Ureter (tissue), 1 donor: ENCODE measurements around the gene NF1. TPM values are rescaled to one million over a fixed set of nuclear protein-coding genes. Genes with fewer than 3 reads are reported as not detected.
"Not testable (repeated sequence)": the region's sequence is repeated elsewhere in the genome, so short reads cannot be mapped to it uniquely, and the experiment has no call there.

Experiments used
- DNase-seq: peaks from one replicate; pipeline ENCODE4 v3.0.0-alpha.2; 2020; ENCODE audit warnings: low spot score
- total RNA-seq: library from RNA; stranded (reverse); gene quantifications from one replicate; pipeline ENCODE4 v1.2.4, GENCODE V29; 2023
- donor health status: DM: yes; HTN: yes; CAD: no.

Gene NF1
- total RNA-seq, 1 donor from 2014 or later = 112 TPM

- DNase-seq = no peak
These were observed 16.5 kb upstream of the NF1 start for GRCh38 chr17:31078290-31078689.

GRCh38 chr17:31079731-31080130 lies 15.0 kb upstream of the NF1 start:
- no peak for DNase-seq

DNA sequence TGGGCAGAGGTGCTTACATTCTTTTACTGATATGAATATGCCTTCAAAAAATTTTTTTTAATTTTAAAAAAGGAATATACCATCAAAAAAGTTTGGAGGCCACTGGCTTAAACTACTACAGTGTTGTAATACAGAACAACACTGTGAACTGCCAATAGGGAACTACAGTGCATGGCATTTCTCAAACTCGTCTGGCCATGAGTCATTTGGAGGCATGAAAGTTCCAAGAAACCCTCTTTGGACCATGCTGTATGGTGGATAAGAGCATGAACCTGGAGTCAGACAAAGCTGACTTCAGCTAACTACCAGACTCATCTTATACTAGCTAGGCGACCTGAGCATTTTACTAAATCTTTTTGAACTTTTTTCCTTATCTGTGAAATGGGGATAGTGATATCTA lies 9.2 kb upstream of the NF1 start:
- DNase-seq = no peak

- DNase-seq = no peak
These were observed 5.3 kb upstream of the NF1 start for GRCh38 chr17:31089471-31089870.

DNA sequence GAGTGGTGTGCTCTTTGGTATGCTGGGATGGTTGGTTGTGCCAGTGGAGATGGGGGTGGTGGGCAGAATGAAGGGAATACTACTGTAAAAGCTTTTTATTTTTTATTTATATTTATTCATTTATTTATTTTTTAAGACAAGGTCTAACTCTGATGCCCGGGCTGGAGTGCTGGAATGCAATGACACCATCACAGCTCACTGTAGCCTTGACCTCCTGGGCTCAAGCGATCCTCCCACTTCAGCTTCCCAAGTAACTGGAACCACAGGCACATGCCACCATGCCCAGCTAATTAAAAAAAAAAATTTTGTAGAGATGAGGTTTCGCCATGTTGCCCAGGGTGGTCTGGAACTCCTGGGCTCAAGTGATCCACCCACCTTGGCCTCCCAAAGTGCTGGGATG lies 4.1 kb upstream of the NF1 start:
- not testable (repeated sequence) for DNase-seq

GRCh38 chr17:31092475-31093064 lies 2.2 kb upstream of the NF1 start:
- DNase-seq = no peak

DNA sequence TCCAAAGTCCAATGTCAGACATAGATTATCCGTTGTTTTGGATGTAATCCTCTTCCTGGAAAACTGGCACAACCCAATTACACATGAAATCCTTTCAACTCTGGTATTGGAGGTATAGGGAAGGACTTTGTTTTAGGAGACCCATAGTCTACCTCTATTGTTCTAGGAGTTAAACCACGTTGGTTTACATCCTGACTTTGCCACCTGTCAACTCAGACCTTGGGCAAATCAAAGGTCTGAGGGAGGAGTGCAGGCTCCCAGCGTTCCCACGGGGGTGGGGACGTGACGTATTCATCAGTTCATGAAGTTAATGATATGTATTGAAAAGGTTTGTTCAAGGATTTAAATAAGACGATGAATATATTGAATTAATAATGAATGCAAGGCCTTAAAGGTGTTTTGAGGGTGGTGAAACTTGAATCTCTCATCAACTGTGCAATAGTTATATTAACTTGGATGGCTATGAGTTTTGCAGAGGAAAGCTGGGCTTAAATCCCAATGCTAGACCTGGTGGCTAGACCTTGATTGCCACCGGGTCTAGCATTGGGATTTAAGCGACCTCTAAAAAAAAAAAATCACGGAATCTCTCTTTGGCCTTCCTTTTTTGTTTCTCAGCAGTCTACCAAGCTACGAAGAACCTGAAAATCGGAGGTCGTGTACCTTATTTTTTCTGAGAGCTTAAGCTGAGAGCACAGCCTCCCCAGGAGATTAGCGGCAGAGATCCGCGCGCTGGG lies 744 bp upstream of the NF1 start:
- DNase-seq = no peak

DNA sequence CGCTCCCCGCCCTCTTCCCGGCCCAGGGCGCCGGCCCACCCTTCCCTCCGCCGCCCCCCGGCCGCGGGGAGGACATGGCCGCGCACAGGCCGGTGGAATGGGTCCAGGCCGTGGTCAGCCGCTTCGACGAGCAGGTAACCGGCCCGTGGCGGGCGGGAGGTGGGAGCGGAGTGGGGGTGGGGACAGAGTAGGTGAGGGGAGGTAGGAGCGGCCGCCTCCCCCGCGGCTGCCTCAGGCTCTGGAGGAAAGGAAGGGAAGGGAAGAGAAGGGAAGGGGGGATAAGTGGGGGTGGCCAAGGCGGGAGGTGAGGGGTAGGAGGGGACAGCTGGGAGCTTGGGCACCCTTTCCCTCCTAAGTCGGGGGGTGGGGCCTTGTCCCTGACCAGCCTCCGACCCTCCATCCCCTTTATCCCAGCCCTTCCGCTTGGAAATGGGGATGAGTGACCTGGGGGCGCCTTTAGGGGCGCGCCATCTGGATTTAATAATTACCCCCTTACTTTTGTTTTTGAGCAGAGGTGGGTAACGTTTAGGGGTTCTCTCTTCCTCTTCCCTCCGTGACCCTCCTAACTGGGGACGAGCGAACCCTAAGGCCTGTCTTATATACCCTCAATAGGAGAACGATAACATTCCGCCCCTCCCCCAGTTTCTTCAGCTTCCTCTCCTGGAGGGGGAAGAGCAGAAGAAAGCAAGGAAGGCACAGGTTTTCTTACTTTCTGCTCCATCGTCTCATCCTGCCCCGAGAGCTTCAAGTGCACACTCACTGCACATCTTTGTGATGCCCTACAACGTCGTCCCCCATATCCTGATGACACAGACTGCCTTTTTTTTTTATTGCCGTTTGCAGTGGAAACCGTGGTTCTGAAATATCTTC lies 694 bp downstream of the NF1 start:
- DNase-seq = peak; percentile 63

- no peak for DNase-seq
These were observed 1.3 kb downstream of the NF1 start for GRCh38 chr17:31096106-31096436.

DNA sequence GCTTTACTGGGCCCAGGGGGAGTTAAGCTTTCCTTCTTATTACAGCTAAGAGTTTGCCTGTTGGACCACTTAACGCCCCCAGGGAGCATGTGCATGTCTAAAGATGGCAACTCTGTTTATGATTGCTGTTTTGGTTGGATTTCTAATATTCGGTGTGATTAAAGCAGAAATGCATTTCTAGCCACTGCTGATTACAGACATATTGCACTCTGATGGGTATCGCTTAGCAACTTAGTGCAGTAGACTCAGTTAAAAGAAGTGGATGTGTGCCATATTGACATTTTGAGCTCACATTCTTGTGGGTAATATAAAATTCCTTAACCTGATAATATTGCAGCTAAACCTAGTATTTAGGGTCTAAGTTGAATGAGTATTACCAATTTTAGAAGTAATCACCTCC lies 4.2 kb downstream of the NF1 start:
- DNase-seq = no peak

DNA sequence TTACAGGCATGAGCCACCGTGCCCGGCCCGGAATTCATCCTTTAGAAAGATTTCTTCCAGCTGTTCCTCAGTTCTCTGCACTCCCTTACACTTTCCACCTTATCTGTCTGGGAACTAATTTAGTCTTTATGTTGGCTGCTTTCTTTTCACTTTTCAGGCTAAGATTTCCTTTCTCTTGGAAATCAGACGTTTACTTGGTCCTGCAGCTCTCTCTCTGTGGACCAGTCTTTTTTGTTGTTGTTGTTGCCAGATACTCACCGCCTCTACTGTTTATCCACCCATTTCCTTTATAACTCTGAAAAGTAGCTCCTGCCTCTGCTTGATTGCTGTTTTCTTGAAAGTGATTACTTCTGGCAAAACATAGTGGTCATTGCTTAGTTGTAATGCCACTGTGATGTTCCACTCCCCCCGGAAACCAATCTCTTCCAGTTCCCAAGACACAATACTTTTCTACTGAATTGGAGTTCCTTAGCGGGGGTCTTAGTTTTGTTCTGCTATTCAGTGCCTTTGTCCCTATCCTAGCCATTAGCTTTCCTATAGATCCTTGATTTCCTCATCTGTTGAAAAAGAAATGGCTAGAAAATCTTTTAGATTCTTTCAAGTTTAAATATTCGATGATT lies 6.2 kb downstream of the NF1 start:
- DNase-seq = no peak

DNA sequence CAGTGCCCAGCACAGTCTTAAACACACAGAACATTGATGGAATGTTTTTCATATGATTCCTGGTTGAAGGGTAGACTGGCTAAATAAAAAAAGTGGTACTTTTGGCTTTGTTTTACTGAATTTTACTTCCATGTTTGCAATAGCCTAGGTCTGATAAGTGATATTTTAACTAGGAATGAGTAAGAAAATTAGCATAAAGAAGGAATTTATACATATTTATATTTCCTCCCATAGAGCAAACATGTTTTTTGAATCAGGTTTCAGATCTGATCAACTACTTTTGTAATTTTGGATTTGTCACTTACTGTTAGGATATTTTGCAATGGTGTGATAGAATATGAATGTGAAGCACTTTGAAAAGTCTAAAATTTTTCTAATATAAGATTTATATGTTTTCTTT lies 7.2 kb downstream of the NF1 start:
- no peak for DNase-seq

DNA sequence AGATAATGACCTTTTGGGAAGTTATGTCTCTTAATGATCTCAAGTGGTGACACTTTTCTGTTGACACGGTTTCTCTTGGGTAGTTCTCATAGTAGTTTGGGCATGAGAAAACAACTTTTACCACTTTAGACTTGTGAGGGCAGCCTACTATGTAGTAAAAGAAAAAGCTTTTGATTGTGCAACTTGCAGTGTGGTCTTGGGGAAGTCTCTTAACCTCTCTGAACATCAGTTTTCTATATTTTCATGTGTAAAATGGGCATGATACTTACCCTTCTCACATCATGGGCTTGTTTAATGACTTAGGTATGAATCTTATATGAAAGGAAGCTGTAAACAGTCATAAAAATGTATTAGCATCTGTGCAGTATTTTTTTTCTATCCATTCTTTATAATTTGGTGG lies 11.2 kb downstream of the NF1 start:
- no peak for DNase-seq

- no peak for DNase-seq
These were observed 16.4 kb downstream of the NF1 start for GRCh38 chr17:31111183-31111582.

DNA sequence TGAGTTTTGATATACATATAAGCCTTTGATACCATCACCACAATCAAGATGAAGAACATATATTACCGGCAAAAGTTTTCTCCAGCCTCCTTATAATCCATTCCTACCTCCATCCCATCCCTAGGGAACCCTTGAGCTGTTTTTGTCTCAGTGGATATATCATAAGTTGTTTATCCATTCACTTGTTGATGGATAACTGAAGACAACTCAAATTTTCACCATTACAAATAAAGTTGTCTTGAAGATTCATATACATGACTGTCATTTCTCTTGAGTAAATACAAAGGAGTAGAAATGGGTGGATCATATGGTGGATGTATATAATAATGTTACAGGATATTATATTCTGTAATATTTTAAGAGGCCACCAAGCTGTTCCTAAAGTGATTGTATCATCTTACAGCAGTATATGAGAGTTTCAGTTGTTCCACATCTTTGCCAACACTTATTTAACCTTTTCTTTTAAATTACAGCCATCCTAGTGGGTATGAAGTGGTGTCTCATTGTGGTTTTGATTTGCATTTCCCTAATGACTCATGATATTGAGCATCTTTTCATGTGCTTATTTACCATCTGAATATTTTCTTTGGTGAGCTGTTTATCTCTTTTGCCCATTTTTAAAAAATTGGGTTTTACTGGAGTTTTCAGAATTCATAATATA lies 17.4 kb downstream of the NF1 start:
- DNase-seq = no peak

DNA sequence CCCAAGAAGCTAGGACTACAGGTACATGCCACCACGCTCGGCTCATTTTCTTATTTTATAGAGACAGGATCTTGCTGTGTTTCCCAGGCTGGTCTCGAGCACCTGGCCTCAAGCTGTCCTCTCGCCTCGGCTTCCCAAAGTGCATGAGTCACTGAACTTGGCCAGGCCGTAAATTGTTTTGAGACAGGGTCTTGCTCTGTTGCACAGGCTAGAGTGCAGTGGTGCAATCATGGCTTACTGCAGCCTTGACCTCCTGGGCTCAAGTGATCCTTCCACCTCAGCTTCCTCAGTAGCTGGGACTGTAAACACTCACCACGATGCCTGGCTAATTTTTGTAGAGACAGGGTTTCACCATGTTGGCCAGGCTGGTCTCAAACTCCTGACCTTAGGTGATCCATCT lies 18.6 kb downstream of the NF1 start:
- DNase-seq = not testable (repeated sequence)

- no peak for DNase-seq
These were observed 19.2 kb downstream of the NF1 start for GRCh38 chr17:31113939-31114338.

- DNase-seq = no peak
These were observed 20.3 kb downstream of the NF1 start for GRCh38 chr17:31114956-31115555.

- no peak for DNase-seq
These were observed 21.4 kb downstream of the NF1 start for GRCh38 chr17:31116167-31116566.

DNA sequence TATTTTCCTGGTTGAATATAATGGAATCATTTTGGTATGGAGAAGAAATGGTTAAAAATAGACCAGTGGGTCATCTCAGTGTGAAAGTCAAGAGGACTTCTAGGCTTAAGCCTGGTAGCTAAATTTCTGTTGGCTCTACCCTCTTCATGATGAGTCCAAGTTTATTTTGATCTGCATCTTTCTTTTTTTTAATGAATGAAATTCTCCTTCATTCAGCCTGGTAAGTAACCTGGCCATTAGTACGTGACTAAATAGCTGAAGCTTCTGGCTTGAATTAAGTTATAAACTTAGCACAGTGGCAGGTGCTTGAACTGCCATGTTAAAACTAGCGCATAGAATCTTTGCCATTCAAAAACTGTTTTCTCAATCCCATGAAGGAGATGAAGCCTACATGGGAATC lies 28.0 kb downstream of the NF1 start:
- DNase-seq = no peak

- DNase-seq = no peak
These were observed 31.5 kb downstream of the NF1 start for GRCh38 chr17:31126318-31126717.

DNA sequence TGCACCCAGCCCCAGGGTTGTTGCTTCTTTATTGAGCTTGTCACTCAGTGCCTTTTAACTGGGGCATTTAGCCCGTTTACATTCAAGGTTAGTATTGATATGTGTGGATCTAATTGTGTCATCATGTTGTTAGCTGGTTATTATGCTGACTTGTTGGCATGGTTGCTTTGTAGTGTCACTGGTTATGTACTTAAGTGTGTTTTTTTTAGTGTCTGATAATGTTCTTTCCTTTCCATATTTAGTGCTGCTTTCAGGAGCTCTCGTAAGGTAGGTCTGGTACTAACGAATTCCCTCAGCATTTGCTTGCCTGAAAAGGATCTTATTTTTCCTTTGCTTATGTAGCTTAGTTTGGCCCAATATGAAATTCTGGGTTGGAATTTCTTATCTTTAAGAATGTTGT lies 33.5 kb downstream of the NF1 start:
- no peak for DNase-seq
